ENCODE data around the gene MIGA1. TPM values are rescaled to one million over a fixed set of nuclear protein-coding genes. Genes with fewer than 3 reads are reported as not detected.
"Not testable (repeated sequence)": the region's sequence is repeated elsewhere in the genome, so short reads cannot be mapped to it uniquely, and the experiment has no call there.

The MIGA1 gene
- total and polyA plus RNA-seq, 5 experiments from 2014 or later = 7.1 to 22.2 (median 11.8) TPM

DNA sequence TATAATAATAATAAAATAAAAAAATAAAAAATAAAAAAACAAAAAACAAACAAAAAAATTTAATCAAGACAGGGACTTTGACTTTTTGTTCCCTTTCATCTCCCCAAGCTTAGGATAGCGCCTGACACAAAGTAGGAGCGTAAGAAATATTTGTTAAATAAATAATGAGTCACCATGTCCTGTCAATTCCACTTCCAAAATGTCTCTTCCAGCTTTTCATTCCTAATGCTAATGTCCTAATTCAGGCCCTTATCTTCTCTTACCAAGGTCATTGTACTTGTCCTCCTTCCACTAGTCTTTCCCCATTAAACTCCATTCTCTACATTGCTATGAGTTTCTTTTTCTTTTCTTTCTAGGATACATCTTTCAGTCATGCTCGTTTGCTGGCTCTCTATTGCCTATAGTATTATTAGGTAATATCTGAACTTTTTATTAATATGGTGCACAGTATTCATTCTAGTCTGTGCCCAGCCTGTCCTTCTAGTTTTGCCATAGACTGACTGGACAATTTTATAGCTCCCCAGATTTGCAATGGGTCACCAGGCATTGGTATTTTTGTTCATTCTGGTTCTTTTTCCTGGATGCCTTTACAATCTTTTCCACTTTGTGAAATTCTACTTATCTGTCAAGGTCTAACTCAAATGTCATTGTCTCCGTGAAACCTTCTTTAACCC, 120.3 kb downstream of the MIGA1 start:
- no peak overlapping the region for H3K4me3 Mint-ChIP-seq
- peaks cover 0 to 5% (median 0%) of the 10 kb centered on the region in 9 donors for H3K9me3 Mint-ChIP-seq
- H3K27me3 Mint-ChIP-seq = no peaks in the 10 kb centered on the region
- DNase-seq (no peak), ATAC-seq (no peak)
- H3K4me1 Mint-ChIP-seq = no peaks in the 10 kb centered on the region
- no peak overlapping the region for H3K27ac Mint-ChIP-seq
- peaks cover 0 to 4% (median 0%) of the 10 kb centered on the region in 3 donors for H3K36me3 Mint-ChIP-seq
- POLR2A ChIA-PET = no interaction called here

- POLR2A ChIA-PET = no interaction called here
- Mint-ChIP-seq H3K27me3 (no peaks in the 10 kb centered on the region), H3K4me1 (no peaks in the 10 kb centered on the region), H3K9me3 (peaks cover 0 to 5% (median 0%) of the 10 kb centered on the region in 9 donors), H3K36me3 (peaks cover 0 to 4% (median 0%) of the 10 kb centered on the region in 3 donors), H3K4me3 (no peak overlapping the region), H3K27ac (no peak overlapping the region)
- ATAC-seq = no peak
- DNase-seq = peak in 3 of 10 donors; percentile 4 to 29 (median 26)
Observed at GRCh38 chr1:77900687-77901293, 121.3 kb downstream of the MIGA1 start.

- H3K27me3 Mint-ChIP-seq = peaks cover 0 to 2% (median 0%) of the 10 kb centered on the region in 5 donors
- no peaks in the 10 kb centered on the region for H3K9me3 Mint-ChIP-seq
- POLR2A ChIA-PET = no interaction called here
- no peaks in the 10 kb centered on the region for H3K4me1 Mint-ChIP-seq
- H3K36me3 Mint-ChIP-seq = no peaks in the 10 kb centered on the region
- DNase-seq = no peak
- no peak overlapping the region for H3K4me3 Mint-ChIP-seq
- ATAC-seq = no peak
- H3K27ac Mint-ChIP-seq = peak overlapping the region in 1 of 10 donors; percentile 1
Observed at GRCh38 chr1:77905603-77906002, 126.2 kb downstream of the MIGA1 start.

- H3K27me3 Mint-ChIP-seq = peaks cover 0 to 2% (median 0%) of the 10 kb centered on the region in 5 donors
- peak overlapping the region in 1 of 10 donors; percentile 1 for H3K27ac Mint-ChIP-seq
- no peak for ATAC-seq
- DNase-seq = no peak
- no peak overlapping the region for H3K4me3 Mint-ChIP-seq
- POLR2A ChIA-PET = no interaction called here
- no peaks in the 10 kb centered on the region for H3K9me3 Mint-ChIP-seq
- no peaks in the 10 kb centered on the region for H3K4me1 Mint-ChIP-seq
- H3K36me3 Mint-ChIP-seq = no peaks in the 10 kb centered on the region
Observed at GRCh38 chr1:77906019-77906545, 126.6 kb downstream of the MIGA1 start.

DNA sequence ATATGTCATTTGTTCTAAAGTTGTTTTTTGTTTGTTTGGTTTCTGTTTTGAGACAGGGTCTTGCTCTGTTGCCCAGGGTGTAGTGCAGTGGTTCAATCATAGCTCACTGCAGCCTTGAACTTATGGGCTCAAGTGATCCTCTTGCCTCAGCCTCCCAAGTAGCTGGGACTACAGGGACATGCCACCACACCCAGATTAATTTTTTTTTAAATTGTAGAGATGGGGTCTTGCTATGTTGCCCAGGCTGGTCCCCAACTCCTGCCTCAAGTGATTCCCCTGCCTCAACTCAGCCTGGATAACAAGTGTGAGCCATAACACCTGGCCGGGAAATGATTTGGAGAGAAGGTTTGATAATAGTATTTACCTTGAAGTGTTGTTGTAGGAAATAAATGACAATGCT, 127.2 kb downstream of the MIGA1 start:
- H3K27me3 Mint-ChIP-seq = peaks cover 0 to 2% (median 0%) of the 10 kb centered on the region in 5 donors
- H3K4me1 Mint-ChIP-seq = no peaks in the 10 kb centered on the region
- no peaks in the 10 kb centered on the region for H3K36me3 Mint-ChIP-seq
- H3K27ac Mint-ChIP-seq = no peak overlapping the region
- DNase-seq (no peak), ATAC-seq (no peak)
- H3K4me3 Mint-ChIP-seq = no peak overlapping the region
- H3K9me3 Mint-ChIP-seq = no peaks in the 10 kb centered on the region
- POLR2A ChIA-PET = no interaction called here

DNA sequence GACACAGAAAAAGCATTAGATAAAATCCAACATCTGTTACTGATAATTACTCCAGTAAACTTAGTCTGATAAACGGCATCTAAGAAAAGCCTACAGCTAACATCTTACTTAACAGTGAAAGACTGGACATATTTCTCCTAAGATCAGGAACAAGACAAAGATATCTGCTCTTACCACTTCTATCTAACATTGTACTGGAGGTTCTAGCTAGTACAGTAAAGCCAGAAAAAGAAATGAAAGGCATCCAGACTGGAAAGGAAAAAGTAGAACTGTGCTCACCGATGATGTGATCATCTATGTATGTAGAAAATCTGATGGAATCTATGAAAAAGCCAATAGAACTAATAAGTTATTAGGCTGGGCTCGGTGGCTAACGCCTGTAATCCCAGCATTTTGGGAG, 130.7 kb downstream of the MIGA1 start:
- Mint-ChIP-seq H3K27ac (no peak overlapping the region), H3K36me3 (no peaks in the 10 kb centered on the region), H3K4me3 (no peak overlapping the region), H3K9me3 (no peaks in the 10 kb centered on the region), H3K4me1 (no peaks in the 10 kb centered on the region), H3K27me3 (peaks cover 0 to 4% (median 0%) of the 10 kb centered on the region in 5 donors)
- POLR2A ChIA-PET = no interaction called here
- no peak for DNase-seq
- no peak for ATAC-seq

- H3K4me1 Mint-ChIP-seq, DNase-seq, H3K27ac Mint-ChIP-seq, H3K27me3 Mint-ChIP-seq, POLR2A ChIA-PET, H3K9me3 Mint-ChIP-seq, ATAC-seq, H3K36me3 Mint-ChIP-seq, H3K4me3 Mint-ChIP-seq: not testable (repeated sequence)
Observed at GRCh38 chr1:77918918-77919317, 139.5 kb downstream of the MIGA1 start.

- Mint-ChIP-seq H3K36me3 (no peaks in the 10 kb centered on the region), H3K27ac (no peak overlapping the region), H3K4me3 (no peak overlapping the region), H3K27me3 (no peaks in the 10 kb centered on the region), H3K9me3 (no peaks in the 10 kb centered on the region), H3K4me1 (peaks cover 0 to 5% (median 2%) of the 10 kb centered on the region in 4 donors)
- POLR2A ChIA-PET = no interaction called here
- ATAC-seq (no peak), DNase-seq (no peak)
Observed at GRCh38 chr1:77925518-77925917, 146.1 kb downstream of the MIGA1 start.

DNA sequence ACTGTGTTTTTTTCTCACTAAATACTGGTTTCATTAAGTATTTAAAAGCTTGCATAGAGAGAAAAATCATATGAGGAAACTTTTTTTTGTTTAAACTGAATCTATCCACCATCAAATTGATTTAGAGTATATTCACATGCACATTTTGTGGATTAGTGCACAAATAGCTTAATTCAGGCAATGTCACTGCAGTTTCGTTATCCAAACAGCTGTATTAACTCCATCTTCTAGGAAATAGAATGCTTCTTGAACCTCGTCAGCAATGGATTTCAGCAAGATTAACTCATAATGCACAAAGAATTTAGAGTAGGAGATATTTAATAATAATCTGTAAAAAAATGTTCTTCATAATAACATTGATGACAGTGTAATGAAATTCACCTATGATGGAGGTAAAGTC, 146.5 kb downstream of the MIGA1 start:
- no peak for ATAC-seq
- Mint-ChIP-seq H3K27ac (peak overlapping the region in 2 of 10 donors; percentile 56 to 67), H3K4me1 (peaks cover 0 to 5% (median 2%) of the 10 kb centered on the region in 4 donors), H3K36me3 (no peaks in the 10 kb centered on the region), H3K4me3 (peak overlapping the region in 4 of 10 donors; percentile 70 to 85 (median 80)), H3K9me3 (no peaks in the 10 kb centered on the region), H3K27me3 (no peaks in the 10 kb centered on the region)
- DNase-seq = no peak
- POLR2A ChIA-PET = no interaction called here

GRCh38 chr1:77926561-77927357, 147.3 kb downstream of the MIGA1 start:
- peak overlapping the region in 9 of 10 donors; percentile 4 to 80 (median 61) for H3K27ac Mint-ChIP-seq
- ATAC-seq (no peak), DNase-seq (peak in 1 of 10 donors; percentile 13)
- H3K4me3 Mint-ChIP-seq = peak overlapping the region; percentile 63 to 90 (median 78)
- H3K4me1 Mint-ChIP-seq = peaks cover 0 to 5% (median 2%) of the 10 kb centered on the region in 4 donors
- POLR2A ChIA-PET = no interaction called here
- no peaks in the 10 kb centered on the region for H3K36me3 Mint-ChIP-seq
- no peaks in the 10 kb centered on the region for H3K27me3 Mint-ChIP-seq
- H3K9me3 Mint-ChIP-seq = no peaks in the 10 kb centered on the region

DNA sequence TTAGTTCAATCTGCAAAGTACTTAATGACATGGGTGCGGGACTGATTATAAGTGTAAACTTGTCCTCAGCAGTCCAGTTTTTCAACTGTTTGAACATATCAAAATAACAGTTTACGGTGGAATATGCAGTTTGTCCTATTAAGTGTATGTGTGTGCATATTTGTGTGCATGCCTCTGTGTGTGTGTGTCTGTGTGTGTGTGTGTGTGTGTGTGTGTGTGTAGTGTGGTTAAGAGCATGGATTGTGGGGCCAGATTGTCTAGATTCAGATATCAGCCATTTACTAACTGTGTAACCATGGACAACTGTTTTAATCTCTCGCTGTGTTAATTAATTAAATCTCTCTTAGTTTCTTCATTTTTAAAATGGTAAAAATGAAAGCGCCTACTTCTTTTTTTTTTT, 148.0 kb downstream of the MIGA1 start:
- peaks cover 0 to 5% (median 2%) of the 10 kb centered on the region in 4 donors for H3K4me1 Mint-ChIP-seq
- H3K9me3 Mint-ChIP-seq = no peaks in the 10 kb centered on the region
- H3K27ac Mint-ChIP-seq = peak overlapping the region in 1 of 10 donors; percentile 23
- peak overlapping the region in 4 of 10 donors; percentile 11 to 76 (median 43) for H3K4me3 Mint-ChIP-seq
- no peaks in the 10 kb centered on the region for H3K27me3 Mint-ChIP-seq
- POLR2A ChIA-PET = no interaction called here
- ATAC-seq (no peak), DNase-seq (no peak)
- H3K36me3 Mint-ChIP-seq = no peaks in the 10 kb centered on the region

All from naive thymus-derived CD8-positive, alpha-beta T cell (primary cell).